NOMO-1 treated with DMSO at 0.1 percent for 48 hours (cell line): ENCODE measurements around the gene UNC119.
"Not testable (repeated sequence)": the region's sequence is repeated elsewhere in the genome, so short reads cannot be mapped to it uniquely, and the experiment has no call there.

Experiments
- DNase-seq: peaks from one replicate; lab custom pipeline; 2025; ENCODE audit not compliant: unreplicated experiment; lab: John Stamatoyannopoulos, UW

The UNC119 gene

DNA sequence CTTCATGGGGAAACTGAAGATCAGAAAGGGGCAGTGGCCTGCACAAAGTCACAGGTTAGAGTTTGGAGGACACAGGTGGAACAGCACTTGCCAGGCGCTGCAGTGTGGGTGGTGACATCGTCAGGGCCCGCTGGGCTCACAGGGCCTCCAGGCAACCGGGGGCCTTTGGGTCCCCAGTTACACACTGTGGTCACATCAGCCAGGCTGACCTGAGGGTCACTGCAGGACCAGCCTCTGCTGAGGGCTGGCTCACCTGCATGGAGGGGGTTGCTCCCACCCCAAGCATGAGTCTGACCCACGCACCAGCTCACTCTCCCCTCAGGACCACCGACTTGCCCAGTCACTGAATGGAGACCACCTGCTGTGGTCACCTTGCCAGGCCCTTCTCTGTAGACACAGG is 29.2 kb downstream of the UNC119 start:
- DNase-seq = no peak

DNA sequence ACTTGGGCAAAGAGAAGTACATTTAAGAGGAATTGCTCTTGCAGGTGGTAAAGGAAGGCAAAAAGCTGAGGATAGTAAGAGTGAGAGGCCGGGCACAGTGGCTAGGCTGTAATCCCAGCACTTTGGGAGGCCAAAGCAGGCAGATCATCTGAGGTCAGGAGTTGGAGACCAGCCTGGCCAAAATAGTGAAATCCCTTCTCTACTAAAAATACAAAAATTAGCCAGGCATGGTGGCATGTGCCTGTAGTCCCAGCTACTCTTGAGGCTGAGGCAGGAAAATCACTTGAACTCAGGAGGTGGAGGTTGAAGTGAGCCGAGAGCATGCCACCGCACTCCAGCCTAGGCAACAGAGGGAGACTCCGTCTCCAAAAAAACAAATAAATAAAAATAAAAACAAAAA is 30.1 kb downstream of the UNC119 start:
- DNase-seq = not testable (repeated sequence)

DNA sequence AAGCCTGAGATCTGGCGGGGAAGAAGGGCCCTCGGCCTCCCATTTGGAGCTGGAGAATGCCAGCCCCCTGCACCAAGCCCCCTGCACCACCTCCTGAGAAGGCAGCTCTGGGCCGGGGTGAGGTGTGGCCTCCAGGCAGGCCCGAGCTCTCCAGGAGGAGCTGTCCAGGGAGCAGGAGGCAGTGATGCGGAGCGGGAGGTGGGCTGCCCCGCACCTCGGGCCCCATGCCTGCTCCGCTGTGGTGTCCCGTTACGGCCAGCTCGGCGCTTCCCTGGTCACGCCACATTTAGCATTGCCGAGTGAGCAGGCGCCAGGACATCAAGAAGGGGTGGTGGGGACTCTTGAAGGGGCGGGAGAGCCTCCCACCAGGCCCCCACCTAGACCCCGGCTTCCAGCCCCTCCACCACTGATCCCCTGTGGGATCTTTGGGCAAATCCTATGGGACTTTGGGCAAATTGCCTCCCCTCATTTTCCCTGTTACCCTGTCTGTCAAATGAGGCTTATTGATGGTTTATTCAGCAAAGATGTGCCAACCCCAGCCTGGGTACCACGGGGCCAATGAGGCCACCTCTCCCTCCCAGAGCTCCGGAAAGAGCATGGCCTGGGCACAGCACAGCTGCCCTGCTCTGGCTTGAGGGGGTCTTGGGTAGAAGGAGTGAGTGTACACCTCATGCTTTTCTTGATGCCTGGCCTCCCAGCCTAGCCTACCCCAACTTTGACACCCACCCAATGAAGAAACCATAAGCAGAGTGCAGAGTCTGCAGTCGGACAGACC is 30.9 kb downstream of the UNC119 start:
- DNase-seq = no peak

GRCh38 chr17:28520687-28521086 is 31.7 kb downstream of the UNC119 start:
- DNase-seq = no peak

DNA sequence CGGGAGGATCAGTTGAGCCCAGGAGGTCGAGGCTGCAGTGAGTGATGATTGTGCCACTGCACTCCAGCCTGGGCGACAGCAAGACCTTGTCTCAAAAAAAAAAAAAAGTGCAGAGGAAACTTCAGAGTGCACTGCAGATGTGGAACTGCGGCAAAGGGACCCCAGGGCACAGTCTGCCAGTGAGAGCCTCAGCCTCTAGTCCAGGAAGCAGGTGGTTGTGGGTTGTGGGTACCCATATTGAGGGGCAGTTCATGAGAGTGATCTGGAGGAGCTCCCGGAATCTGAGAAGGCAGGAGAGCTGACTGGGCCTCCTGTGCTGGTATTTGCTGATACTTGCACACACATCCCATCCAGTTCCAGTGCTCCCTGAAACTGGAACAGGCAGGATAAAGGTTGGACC is 33.2 kb downstream of the UNC119 start:
- no peak for DNase-seq

DNA sequence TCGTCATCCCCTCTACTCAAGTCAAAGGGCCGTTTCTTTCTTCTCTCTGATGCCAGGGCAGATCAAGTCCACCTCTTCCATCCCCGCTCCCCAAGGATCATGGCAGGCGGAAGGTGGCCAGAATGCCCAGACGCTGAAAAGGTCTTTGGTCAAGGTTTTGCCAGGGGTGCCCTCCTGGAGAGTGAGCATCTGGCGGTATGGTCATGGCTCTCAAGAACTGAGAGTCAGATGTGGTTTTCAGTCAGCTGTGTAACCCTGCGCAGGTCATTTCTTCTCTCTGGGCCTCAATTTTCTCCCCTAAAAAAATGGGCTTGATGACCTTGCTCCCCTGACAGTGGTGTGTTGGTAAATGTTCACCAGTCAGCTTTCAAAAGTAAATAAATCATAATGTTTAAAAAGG is 33.8 kb downstream of the UNC119 start:
- DNase-seq = no peak

DNA sequence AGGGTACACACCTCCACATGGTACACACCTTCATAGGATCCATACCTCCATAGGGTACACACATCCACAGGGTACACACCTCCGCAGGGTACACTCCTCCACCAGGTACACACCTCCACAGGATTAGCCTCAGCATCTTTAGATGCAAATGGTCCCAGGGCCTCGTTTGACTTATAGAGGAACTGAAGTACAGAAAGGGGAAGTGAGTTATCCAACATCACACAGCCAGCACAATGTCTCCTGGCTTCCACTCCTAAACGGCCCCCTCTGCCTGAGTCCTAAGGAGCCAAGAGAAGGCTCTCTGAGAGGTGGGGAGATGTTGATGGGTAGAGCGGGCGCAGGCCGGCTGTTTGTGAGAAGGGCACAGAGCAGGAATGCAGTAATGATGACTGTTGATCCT is 34.3 kb downstream of the UNC119 start:
- DNase-seq = peak; percentile 77

DNA sequence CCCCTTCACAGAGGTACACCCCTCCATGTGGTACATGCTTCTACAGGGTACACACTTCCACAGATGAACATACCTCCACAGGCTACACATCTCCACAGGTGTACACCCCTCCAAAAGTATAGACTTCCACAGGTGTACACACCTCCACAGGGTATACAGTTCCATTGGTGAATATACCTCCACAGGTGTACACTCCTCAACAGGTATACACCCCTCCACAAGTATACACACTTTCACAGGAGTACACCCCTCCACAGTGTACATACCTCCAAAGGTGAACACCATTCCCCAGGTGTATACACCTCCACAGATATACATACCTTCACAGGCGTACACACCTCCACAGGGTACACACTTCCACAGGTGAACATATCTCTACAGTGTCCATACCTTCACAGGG is 36.9 kb downstream of the UNC119 start:
- no peak for DNase-seq

DNA sequence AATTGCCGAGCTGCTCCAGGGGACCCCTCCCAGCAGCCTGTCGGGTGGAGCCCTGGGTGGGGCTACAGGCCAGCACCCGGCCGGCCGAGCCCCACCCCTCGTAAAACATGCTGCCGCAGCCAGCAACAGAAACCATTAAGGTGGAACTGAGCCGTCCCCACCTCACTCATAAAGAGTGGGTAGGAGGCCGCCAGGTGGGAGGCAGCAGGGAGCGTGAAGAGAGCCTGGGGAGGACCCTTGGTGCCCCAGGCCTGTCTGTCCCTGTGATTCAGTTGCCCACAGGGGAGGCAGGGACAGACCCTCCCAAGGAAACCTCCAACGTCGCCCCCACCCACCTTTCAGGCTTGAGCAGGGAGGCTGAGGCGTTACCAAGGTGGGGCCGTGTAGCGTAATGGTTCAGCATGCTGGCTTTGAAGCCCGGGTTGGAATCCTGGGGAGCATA is 37.8 kb downstream of the UNC119 start:
- no peak for DNase-seq

GRCh38 chr17:28513476-28513875 is 38.9 kb downstream of the UNC119 start:
- no peak for DNase-seq

GRCh38 chr17:28511858-28512461 is 40.5 kb downstream of the UNC119 start:
- no peak for DNase-seq

- peak; percentile 61 for DNase-seq
These were observed 42.6 kb downstream of the UNC119 start for GRCh38 chr17:28509789-28510188.

GRCh38 chr17:28508211-28508724 is 44.2 kb downstream of the UNC119 start:
- DNase-seq = no peak

- no peak for DNase-seq
These were observed 44.7 kb downstream of the UNC119 start for GRCh38 chr17:28507567-28508203.

GRCh38 chr17:28506763-28507487 is 45.5 kb downstream of the UNC119 start:
- DNase-seq = no peak

DNA sequence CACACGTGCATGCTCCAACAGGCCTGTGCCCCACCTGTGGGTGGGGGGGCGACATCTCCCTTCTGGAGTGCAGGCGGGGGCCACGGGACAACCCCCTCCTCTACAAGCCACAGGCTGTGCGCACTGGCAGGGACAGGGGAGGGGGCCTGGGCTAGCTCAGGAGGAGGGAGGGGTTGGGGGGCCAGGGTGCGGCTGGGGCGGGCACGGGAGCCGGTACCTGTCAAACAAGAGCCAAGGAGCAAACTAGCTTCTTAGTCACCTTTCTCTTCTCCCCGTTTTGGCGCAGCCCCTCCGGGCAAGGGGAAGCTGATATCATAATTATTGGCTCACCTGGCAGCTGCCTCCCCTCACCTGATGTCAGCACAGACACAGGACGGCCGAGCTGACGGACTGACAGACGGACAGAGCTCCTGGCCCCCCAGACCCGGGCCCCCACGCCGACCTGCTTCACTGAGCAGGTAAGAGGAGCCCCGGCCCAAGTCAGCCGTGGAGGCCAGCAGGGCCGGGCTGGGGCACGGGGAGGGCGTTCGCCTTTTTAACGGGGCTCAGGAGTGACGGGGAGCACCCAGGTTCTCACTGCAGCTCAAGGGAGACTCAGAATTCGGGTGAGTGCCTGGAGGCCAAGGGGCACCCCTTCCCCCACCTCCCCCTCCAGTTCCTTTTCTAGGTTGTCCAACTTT is 46.3 kb downstream of the UNC119 start, which contains the start of gene FOXN1:
TSS of gene FOXN1 (plus strand) at position 363 of the 680 bp plus-strand sequence. CDS start 17,622 bp downstream, outside the sequence.
- DNase-seq = no peak

- DNase-seq = no peak
These were observed 49.0 kb downstream of the UNC119 start for GRCh38 chr17:28503420-28503819.

- DNase-seq = no peak
These were observed 50.8 kb downstream of the UNC119 start for GRCh38 chr17:28501421-28502284.

GRCh38 chr17:28500712-28501379 is 51.6 kb downstream of the UNC119 start:
- no peak for DNase-seq
